DND-41 (cell line): Measurements from ENCODE around the gene MRPL55.

Experiments
- CTCF ChIP-seq: IDR thresholded peaks from 2 replicates; pipeline ENCODE4 v1.5.1; 2012; ENCODE audit warnings: borderline replicate concordance, low read length, moderate library complexity, mild to moderate bottlenecking; ENCODE audit not compliant: poor library complexity, severe bottlenecking; ENCODE audit errors: extremely low read depth
- EZH2 ChIP-seq: IDR thresholded peaks from 3 replicates; pipeline ENCODE4 v1.6.1; 2012; ENCODE audit warnings: borderline replicate concordance, low read depth, mild to moderate bottlenecking, moderate library complexity, low read length, inconsistent platforms; ENCODE audit not compliant: severe bottlenecking

GRCh38 chr1:228120351-228120750, 11.3 kb upstream of the MRPL55 start:
- TF ChIP-seq CTCF (no peak), EZH2 (no peak)
